ENCODE measurements around the gene SLC2A4. TPM values are rescaled to one million over a fixed set of nuclear protein-coding genes. Genes with fewer than 3 reads are reported as not detected.
A peak's percentile ranks its signal among the peaks of the same experiment; 100 is the strongest.
"Not testable (repeated sequence)": the region's sequence is repeated elsewhere in the genome, so short reads cannot be mapped to it uniquely, and the experiment has no call there.

Gene SLC2A4
- total and polyA plus RNA-seq, 9 donors: 0.83 to 9.8 (median 3.4) TPM

DNA sequence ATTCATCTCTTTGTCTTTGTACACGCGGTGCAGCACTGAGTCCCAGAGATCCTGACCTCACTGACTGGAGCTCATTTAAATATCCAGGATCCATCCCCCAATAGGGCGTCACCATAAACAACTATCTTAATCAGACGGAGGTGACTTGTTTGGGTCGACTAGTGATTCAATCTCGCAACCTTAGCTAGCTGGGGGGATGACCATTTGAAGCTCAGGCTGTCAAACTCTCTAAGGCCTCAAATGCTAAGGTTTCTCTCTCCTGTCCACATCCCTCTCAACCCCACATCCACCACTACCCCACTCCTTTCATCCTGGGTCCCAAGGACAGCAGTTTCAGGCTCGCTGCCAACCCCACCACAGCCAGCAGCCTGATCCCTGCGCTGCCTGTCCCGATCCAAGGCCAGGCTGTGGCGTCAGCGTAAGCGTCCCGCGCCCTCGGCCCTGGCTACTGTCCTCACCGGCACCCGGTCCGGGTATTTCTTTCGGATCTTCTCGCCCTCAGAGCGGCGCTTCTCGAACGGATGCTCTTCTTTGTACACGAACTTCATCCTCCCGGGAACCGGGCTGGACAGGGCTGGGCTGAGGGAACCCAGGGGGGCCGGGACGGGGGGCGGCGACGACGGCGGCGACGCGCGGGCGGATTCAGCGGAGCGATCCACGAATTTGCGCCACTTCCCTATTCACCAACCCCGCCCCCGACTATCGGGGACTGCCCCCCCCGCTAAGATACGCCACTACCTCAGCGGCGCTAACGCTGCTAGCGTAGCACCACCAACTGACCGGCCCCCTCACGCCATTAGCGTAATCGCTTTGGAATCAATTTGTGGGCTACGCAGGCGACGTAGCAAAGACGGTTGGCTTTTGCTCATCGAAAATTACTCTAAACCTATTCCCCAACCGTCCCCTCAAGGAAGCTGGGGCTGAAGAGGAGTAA, 39.5 kb upstream of the SLC2A4 start, which contains the start of gene GABARAP:
TSS of gene GABARAP (minus strand) at position 667 of the 934 bp plus-strand sequence. CDS start at position 548, 119 bp downstream.
- DNase-seq: peak; percentile 94 to 98 (median 97)
- Histone ChIP-seq H3K36me3 (no peaks in the 10 kb centered on the region), H3K27ac (peak within 1 kb of the TSS; percentile 91 to 98), H3K27me3 (no peaks in the 10 kb centered on the region), H3K4me3 (peak within 1 kb of the TSS; percentile 86), H3K4me1 (ENCODE audit: insufficient read depth) (peaks cover 7% of the 10 kb centered on the region), H3K9me3 (no peaks in the 10 kb centered on the region)
- intact Hi-C loops (cut with DNase I): no loop called here
- TF ChIP-seq POLR2A (IDR thresholded peaks at IDR 0.05): peak; percentile 82
- TF ChIP-seq, protein P1, sequence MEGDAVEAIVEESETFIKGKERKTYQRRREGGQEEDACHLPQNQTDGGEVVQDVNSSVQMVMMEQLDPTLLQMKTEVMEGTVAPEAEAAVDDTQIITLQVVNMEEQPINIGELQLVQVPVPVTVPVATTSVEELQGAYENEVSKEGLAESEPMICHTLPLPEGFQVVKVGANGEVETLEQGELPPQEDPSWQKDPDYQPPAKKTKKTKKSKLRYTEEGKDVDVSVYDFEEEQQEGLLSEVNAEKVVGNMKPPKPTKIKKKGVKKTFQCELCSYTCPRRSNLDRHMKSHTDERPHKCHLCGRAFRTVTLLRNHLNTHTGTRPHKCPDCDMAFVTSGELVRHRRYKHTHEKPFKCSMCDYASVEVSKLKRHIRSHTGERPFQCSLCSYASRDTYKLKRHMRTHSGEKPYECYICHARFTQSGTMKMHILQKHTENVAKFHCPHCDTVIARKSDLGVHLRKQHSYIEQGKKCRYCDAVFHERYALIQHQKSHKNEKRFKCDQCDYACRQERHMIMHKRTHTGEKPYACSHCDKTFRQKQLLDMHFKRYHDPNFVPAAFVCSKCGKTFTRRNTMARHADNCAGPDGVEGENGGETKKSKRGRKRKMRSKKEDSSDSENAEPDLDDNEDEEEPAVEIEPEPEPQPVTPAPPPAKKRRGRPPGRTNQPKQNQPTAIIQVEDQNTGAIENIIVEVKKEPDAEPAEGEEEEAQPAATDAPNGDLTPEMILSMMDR (IDR thresholded peaks at IDR 0.05): no peak
- WGBS, 3 donors: 0 to 1% (median 0%) methylated on average over 56 to 62 of the region's 62 CpGs

DNA sequence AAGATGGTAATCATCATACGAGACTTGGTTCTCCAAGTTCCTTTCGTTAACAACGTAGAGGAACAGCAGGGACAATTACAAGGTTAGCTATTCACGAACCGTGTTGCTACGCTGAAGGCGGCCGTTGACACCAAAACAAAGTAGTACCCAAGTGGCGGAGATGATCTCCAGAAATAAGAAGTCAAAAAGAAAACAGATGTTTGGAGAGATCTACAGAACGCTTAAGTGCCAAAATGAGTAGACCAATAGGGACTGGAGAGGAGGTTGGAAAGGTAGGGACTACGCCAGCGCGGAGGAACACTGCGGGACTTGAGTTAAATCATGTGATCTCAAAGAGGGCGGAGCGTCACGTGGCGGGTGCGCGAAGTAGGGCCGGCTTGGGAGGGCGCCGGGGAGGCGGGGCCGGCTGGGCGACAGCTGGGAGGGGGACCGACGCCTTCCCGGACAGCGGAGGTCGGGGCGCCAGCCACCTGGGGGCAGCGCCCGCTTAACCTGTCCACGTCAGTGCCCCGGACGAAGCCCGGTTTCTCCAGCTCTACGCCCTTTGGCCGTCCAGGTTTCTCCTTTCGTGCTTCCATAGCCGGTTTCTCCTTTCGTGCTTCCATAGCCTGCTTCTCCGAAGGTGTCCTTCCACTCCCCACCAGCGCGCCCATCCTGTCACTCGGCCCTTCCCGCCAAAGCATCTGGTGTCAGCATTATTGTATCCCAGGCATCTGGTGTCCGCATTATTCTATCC, 38.6 kb upstream of the SLC2A4 start:
- TF ChIP-seq, protein P1 (IDR thresholded peaks at IDR 0.05): peak in 1 of 3 donors; percentile 23
- TF ChIP-seq EP300 (IDR thresholded peaks at IDR 0.05) (peak; percentile 89), POLR2A (IDR thresholded peaks at IDR 0.05) (peak; percentile 50)
- no peaks in the 10 kb centered on the region for H3K27me3 ChIP-seq
- peak overlapping the region; percentile 91 to 98 for H3K27ac ChIP-seq
- WGBS, 3 donors: 0 to 1% (median 1%) methylated on average over 49 of the region's 49 CpGs
- H3K4me3 ChIP-seq: peak overlapping the region; percentile 86
- H3K36me3 ChIP-seq: no peaks in the 10 kb centered on the region
- peak; percentile 97 to 98 (median 97) for DNase-seq
- intact Hi-C loops (cut with DNase I): no loop called here
- H3K9me3 ChIP-seq: no peaks in the 10 kb centered on the region
- peaks cover 6% of the 10 kb centered on the region for H3K4me1 ChIP-seq (ENCODE audit: insufficient read depth)

DNA sequence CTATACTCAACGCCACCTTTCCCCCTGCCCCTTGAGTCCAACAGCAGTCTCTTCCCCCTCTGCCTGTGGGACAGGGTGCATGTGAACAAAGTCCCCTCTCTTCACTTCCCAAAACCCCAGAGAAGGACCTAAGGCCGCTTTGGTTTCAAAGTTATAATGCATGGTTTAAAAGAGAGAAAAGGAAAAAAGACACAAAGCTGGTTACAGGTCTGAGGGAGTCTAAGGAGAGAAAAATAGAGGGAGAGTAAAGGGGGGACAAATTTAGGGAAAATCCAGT, 38.1 kb upstream of the SLC2A4 start:
- H3K9me3 ChIP-seq: no peaks in the 10 kb centered on the region
- H3K27ac ChIP-seq: peak overlapping the region; percentile 91 to 98
- H3K36me3 ChIP-seq: no peaks in the 10 kb centered on the region
- H3K4me1 ChIP-seq (ENCODE audit: insufficient read depth): peaks cover 6% of the 10 kb centered on the region
- 26 to 36% (median 29%) methylated on average over 2 of the region's 2 CpGs for WGBS, 3 donors
- H3K27me3 ChIP-seq: no peaks in the 10 kb centered on the region
- DNase-seq: no peak
- intact Hi-C loops (cut with DNase I): no loop called here
- H3K4me3 ChIP-seq: peak overlapping the region; percentile 86
- TF ChIP-seq, protein P1 (IDR thresholded peaks at IDR 0.05): no peak
- no peak for TF ChIP-seq EP300 (IDR thresholded peaks at IDR 0.05)
- no peak for TF ChIP-seq POLR2A (IDR thresholded peaks at IDR 0.05)

DNA sequence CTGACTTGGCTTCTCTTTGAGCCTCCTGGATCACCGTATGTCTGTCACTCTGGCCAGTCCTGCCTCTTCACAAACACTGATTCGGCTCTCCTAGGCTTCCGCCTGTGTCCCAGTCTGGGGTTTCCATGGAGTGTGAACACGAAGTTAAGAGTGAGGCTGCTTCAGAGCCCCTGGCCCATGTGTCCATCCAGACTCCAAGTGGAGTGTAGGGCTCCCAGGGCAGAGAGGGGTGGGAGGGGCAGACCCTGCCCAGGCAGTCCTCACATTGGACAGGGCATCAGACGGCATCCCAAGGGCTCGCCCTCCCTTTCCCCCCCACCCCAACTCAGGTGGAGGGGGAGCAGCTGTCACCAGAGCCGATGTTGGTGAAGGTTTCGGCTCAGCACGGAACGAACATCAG, 37.7 kb upstream of the SLC2A4 start:
- peak overlapping the region in 1 of 2 donors; percentile 98 for H3K27ac ChIP-seq
- H3K4me1 ChIP-seq (ENCODE audit: insufficient read depth); H3K4me3 ChIP-seq; intact Hi-C loops (cut with DNase I); H3K36me3 ChIP-seq; H3K9me3 ChIP-seq; H3K27me3 ChIP-seq: not testable (repeated sequence)
- WGBS, 3 donors: 70 to 73% (median 73%) methylated on average over 10 of the region's 10 CpGs
- peak in 3 of 5 donors; percentile 39 to 42 (median 39) for DNase-seq
